Keratinocyte (primary cell): Measurements from ENCODE around the gene GOLGA5. TPM values are rescaled to one million over a fixed set of nuclear protein-coding genes. Genes with fewer than 3 reads are reported as not detected.

Experiments
- DNase-seq: peaks from one replicate; pipeline ENCODE4 v3.0.0-alpha.2; 2011; ENCODE audit warnings: low read depth, missing footprints, low spot score
- FAIRE-seq: peaks from 2 replicates; lab custom pipeline; 2011; peaks lifted over from hg19 to GRCh38; lab: Jason Lieb, UNC
- H2AFZ ChIP-seq: 2 replicates; pipeline ENCODE4 v1.6.0; 2012; ENCODE audit warnings: low read length, control low read depth, inconsistent platforms; ENCODE audit not compliant: control insufficient read depth
- H3K27ac ChIP-seq: 2 replicates; pipeline ENCODE4 v1.5.1; 2011; ENCODE audit warnings: low read length; ENCODE audit not compliant: control insufficient read depth, insufficient read depth
- H3K27me3 ChIP-seq: 3 replicates; pipeline ENCODE4 v1.6.0; 2011; ENCODE audit warnings: low read length; ENCODE audit not compliant: control insufficient read depth, insufficient read depth; ENCODE audit errors: extremely low read depth
- H3K36me3 ChIP-seq, 2 experiments: 2 replicates in 1 of 2; 3 replicates in 1 of 2; pipeline ENCODE4 v1.5.1; 2011; ENCODE audit warnings: low read length in 2 of 2, mild to moderate bottlenecking in 1 of 2; ENCODE audit not compliant: control insufficient read depth in 2 of 2, insufficient read depth in 2 of 2; ENCODE audit errors: extremely low read depth in 1 of 2
- H3K4me1 ChIP-seq: 3 replicates; pipeline ENCODE4 v1.5.1; 2011; ENCODE audit warnings: low read length; ENCODE audit not compliant: control insufficient read depth, insufficient read depth; ENCODE audit errors: extremely low read depth
- H3K4me2 ChIP-seq: 3 replicates; pipeline ENCODE4 v1.6.0; 2011; ENCODE audit warnings: low read depth, low read length; ENCODE audit not compliant: control insufficient read depth, insufficient read depth; ENCODE audit errors: extremely low read depth
- H3K4me3 ChIP-seq, 3 experiments: fragments of 200-600 bp in 1 of 3; sonication (generic) in 1 of 3; 2 replicates in 2 of 3; 3 replicates in 1 of 3; pipeline ENCODE4 v1.5.1; 2011 to 2016; ENCODE audit warnings: low read length in 3 of 3, mild to moderate bottlenecking in 3 of 3, control low read depth in 2 of 3, inconsistent platforms in 1 of 3, low read depth in 1 of 3, mixed read lengths in 1 of 3, mixed run types in 1 of 3, moderate library complexity in 1 of 3; ENCODE audit not compliant: control insufficient read depth in 2 of 3, insufficient read depth in 2 of 3; ENCODE audit errors: extremely low read depth in 1 of 3
- H3K79me2 ChIP-seq: 2 replicates; pipeline ENCODE4 v1.6.0; 2012; ENCODE audit warnings: low read length; ENCODE audit not compliant: control insufficient read depth, insufficient read depth
- H3K9ac ChIP-seq: 3 replicates; pipeline ENCODE4 v1.6.0; 2011; ENCODE audit warnings: low read length; ENCODE audit not compliant: control insufficient read depth, insufficient read depth; ENCODE audit errors: extremely low read depth
- H3K9me1 ChIP-seq: 3 replicates; pipeline ENCODE4 v1.6.0; 2011; ENCODE audit warnings: low read length; ENCODE audit not compliant: control insufficient read depth, insufficient read depth; ENCODE audit errors: extremely low read depth
- H3K9me3 ChIP-seq: 2 replicates; pipeline ENCODE4 v1.5.1; 2012; ENCODE audit warnings: low read depth, low read length; ENCODE audit not compliant: control insufficient read depth
- H4K20me1 ChIP-seq: 3 replicates; pipeline ENCODE4 v1.6.0; 2011; ENCODE audit warnings: low read length; ENCODE audit not compliant: control insufficient read depth, insufficient read depth; ENCODE audit errors: extremely low read depth
- CTCF ChIP-seq, 3 experiments: IDR thresholded peaks in 1 of 3; conservative IDR thresholded peaks in 1 of 3; optimal IDR thresholded peaks in 1 of 3; 2 replicates in 2 of 3; 3 replicates in 1 of 3; pipeline versions ENCODE3 to v1.5.1; 2011; ENCODE audit warnings: low read length in 3 of 3, mild to moderate bottlenecking in 3 of 3, moderate library complexity in 2 of 3, control low read depth in 1 of 3, inconsistent platforms in 1 of 3; ENCODE audit not compliant: insufficient read depth in 2 of 3; ENCODE audit errors: extremely low read depth in 1 of 3
- EZH2 ChIP-seq: IDR thresholded peaks from one replicate; pipeline ENCODE4 v1.6.1; 2012; ENCODE audit warnings: inconsistent platforms, mild to moderate bottlenecking, low read length, moderate library complexity
- dilution Hi-C: fragments of 300-500 bp; cut with MboI; formaldehyde crosslinking; loops from one replicate; pipeline ENCODE4 v1.7.0; 2020; ENCODE audit warnings: low sequenced_read_pairs; ENCODE audit not compliant: extremely low pct_ligation_motif_present
- polyA plus RNA-seq, 5 experiments: library from polyadenylated mRNA; depleted of rRNA in 3 of 5; stranded (reverse) in 3 of 5; stranded (forward) in 1 of 5; unstranded in 1 of 5; fragments of >200 nt; gene quantifications; 1 replicate in 1 of 5; 2 replicates in 3 of 5; 3 replicates in 1 of 5; pipeline versions ENCODE4 v1.2.1 to v1.2.3, GENCODE V29; 2011 to 2012; ENCODE audit warnings: missing spikeins in 2 of 5, low read depth in 1 of 5, low replicate concordance in 1 of 5

The GOLGA5 gene
- polyA plus RNA-seq, 1 donor (not counting 4 experiments of a cell fraction or from before 2014, with no cell fraction given): 37.8 TPM

GRCh38 chr14:92860049-92860840, 66.1 kb downstream of the GOLGA5 start:
- H3K79me2 ChIP-seq: no peaks in the 10 kb centered on the region
- no peaks in the 10 kb centered on the region for H3K36me3 ChIP-seq
- H3K27me3 ChIP-seq: no peaks in the 10 kb centered on the region
- no peaks in the 10 kb centered on the region for H4K20me1 ChIP-seq
- H3K27ac ChIP-seq: no peak overlapping the region
- H3K9me1 ChIP-seq: no peaks in the 10 kb centered on the region
- TF ChIP-seq EZH2: no peak
- no peak for TF ChIP-seq CTCF (optimal IDR thresholded peaks at IDR 0.05 in 1 of 3, IDR thresholded peaks at IDR 0.05 in 1 of 3, conservative IDR thresholded peaks at IDR 0.05 in 1 of 3; ENCODE audit: extremely low read depth in 1 of 3, insufficient read depth in 2 of 3, low read length in 3 of 3)
- no peaks in the 10 kb centered on the region for H3K9me3 ChIP-seq
- H3K4me2 ChIP-seq: no peak overlapping the region
- H3K4me1 ChIP-seq: no peaks in the 10 kb centered on the region
- dilution Hi-C loops: no loop called here
- no peak overlapping the region for H3K4me3 ChIP-seq
- H3K9ac ChIP-seq: no peak overlapping the region
- DNase-seq (no peak), FAIRE-seq (no peak)
- no peak overlapping the region for H2AFZ ChIP-seq

GRCh38 chr14:92861856-92862745, 68.0 kb downstream of the GOLGA5 start:
- Histone ChIP-seq H3K4me3 (no peak overlapping the region), H3K27ac (no peak overlapping the region), H3K4me2 (no peak overlapping the region), H3K9me3 (peaks cover 5% of the 10 kb centered on the region), H3K27me3 (peaks cover 3% of the 10 kb centered on the region), H3K9me1 (no peaks in the 10 kb centered on the region), H2AFZ (no peak overlapping the region), H3K9ac (no peak overlapping the region), H3K36me3 (no peaks in the 10 kb centered on the region), H4K20me1 (no peaks in the 10 kb centered on the region), H3K79me2 (no peaks in the 10 kb centered on the region), H3K4me1 (no peaks in the 10 kb centered on the region)
- dilution Hi-C loops: no loop called here
- TF ChIP-seq CTCF (optimal IDR thresholded peaks at IDR 0.05 in 1 of 3, IDR thresholded peaks at IDR 0.05 in 1 of 3, conservative IDR thresholded peaks at IDR 0.05 in 1 of 3; ENCODE audit: extremely low read depth in 1 of 3, insufficient read depth in 2 of 3, low read length in 3 of 3) (no peak), EZH2 (no peak)
- FAIRE-seq: no peak
- DNase-seq: no peak
